Keratinocyte (primary cell): ENCODE results near the gene OS9.

Source experiments
- CTCF ChIP-seq, 3 experiments: IDR thresholded peaks in 1 of 3; conservative IDR thresholded peaks in 1 of 3; optimal IDR thresholded peaks in 1 of 3; 2 replicates in 2 of 3; 3 replicates in 1 of 3; pipeline versions ENCODE3 to v1.5.1; 2011; ENCODE audit warnings: low read length in 3 of 3, mild to moderate bottlenecking in 3 of 3, moderate library complexity in 2 of 3, control low read depth in 1 of 3, inconsistent platforms in 1 of 3; ENCODE audit not compliant: insufficient read depth in 2 of 3; ENCODE audit errors: extremely low read depth in 1 of 3
- EZH2 ChIP-seq: IDR thresholded peaks from one replicate; pipeline ENCODE4 v1.6.1; 2012; ENCODE audit warnings: inconsistent platforms, mild to moderate bottlenecking, low read length, moderate library complexity

DNA sequence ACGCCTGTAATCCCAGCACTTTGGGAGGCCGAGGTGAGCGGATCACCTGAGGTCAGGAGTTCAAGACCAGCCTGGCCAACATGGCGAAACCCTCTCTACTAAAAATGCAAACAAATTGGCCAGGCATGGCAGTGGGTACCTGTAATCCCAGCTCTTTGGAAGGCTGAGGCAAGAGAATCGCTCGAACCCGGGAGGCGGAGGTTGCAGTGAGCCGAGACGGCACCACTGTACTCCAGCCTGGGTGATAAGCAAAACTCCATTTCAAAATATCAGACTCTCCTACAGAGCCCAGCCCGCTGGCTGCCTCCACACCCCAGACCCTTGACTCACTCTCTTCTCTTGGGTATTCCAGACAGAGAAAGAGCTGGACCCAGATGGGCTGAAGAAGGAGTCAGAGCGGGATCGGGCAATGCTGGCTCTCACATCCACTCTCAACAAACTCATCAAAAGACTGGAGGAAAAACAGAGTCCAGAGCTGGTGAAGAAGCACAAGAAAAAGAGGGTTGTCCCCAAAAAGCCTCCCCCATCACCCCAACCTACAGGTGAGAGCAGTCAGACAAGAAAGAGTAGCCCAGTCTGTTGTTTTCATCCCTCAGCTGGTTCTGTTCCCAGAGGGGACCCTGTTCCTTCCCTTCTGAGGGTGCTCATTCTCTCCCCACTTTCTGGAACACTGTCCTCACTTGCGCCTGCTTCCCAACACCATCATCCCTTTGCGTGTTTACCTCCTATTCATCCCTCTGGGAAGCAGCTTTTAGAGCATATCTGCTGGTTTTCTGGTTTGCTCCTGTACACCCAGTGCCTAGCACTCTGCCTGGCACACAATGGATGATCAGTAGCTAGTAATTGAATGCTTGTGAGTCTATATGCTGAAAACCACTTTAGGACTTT is 25.0 kb downstream of the OS9 start:
- TF ChIP-seq CTCF (optimal IDR thresholded peaks at IDR 0.05 in 1 of 3, IDR thresholded peaks at IDR 0.05 in 1 of 3, conservative IDR thresholded peaks at IDR 0.05 in 1 of 3; ENCODE audit: extremely low read depth in 1 of 3, insufficient read depth in 2 of 3, low read length in 3 of 3), result no peak
- TF ChIP-seq EZH2, result no peak
